Limb (tissue), 2 donors: ENCODE measurements around the gene LRFN5.

Source experiments
- DNase-seq, 2 donors: peaks; one replicate each; pipeline ENCODE4 v3.0.0-alpha.2; 2016; ENCODE audit errors: extremely low spot score in 2 of 2

LRFN5 gene

DNA sequence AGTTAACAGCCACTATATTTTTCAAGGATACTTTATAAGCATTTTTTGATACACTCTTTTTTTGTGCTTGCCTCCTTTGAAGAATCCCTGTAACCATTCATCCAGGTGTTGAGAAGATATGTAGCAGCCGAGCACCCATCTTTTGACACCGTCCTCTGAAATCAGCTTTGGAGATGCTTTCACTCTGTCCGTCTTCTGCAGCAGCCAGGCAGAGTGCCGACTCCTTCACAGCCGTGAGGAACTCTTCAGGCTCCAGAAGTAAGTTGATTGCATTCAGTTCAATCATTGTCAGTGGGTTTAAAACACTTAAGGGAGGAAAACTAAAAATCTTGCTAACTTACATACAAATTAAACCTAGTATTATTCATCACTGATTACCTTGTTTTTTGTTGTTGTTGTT, 160.1 kb downstream of the LRFN5 start:
- no peak for DNase-seq

DNA sequence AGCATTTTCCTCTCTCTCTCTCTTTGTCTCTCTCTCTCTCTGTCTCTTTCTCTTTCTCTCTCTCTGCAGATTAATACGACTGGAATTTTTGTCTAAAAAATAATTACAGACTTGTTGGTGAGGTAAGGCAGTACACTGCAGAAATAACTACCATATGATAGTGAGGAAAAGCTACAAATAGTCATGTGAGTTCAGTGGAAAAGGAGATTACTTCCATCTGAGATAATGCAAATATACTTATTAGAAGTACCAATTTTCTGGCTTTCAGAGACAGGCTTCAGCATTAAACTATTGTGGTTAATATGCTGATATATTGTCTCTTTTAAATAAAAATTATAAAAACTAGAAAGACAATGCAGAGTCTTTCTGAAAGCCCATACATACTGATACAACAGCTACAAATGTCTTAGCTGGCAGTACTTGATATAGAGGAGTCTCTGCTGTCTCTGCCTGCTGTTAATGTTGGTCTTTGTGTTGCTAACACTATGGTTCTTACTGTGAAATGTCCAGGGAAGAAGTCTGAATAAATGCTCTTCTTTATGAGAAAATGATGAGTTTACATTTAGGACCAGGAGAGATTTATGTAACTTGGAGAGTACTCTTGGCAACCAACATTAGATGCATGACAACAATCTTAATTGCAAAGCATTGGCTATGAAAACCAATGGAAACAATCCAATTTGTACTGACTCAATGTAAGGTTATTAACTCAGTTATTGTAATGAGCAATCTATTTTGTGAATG, 167.0 kb downstream of the LRFN5 start:
- no peak for DNase-seq

DNA sequence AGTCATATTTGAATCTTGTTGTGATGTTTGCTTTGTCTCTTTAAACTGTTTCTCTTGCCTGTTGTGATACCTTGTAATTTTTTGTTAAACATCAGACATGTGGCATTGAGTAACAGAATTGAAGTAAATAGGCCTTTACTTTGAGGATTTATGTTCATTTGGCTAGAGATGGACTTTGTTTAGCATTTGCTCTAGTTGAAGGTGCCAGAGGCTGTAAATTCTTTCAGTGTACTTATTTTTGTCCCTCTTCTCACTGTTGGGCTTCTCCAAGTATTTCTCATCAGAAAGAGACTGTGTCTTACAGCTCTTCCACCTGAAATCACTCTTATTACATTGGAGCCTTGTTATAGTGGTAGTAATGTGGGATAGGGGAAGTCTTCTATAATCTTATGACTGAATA, 175.8 kb downstream of the LRFN5 start:
- DNase-seq, result no peak

DNA sequence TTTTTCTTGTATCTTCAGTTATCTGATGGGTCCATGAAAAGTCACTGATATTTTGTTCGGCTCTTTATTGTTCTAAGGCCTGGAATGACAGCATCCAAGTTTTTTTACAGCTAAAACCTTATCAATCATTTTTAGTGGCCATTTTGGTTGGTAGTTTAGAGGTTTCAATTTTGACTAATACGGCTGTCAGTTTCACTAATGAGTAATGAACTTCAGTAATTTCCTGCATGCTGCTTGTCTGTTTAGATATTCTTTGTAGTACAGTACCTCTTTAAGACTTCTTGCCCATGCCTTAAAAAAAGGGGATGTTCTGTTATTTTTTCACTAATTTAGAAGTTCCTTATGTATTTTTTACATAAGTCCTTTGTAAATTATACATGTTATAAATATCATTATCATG, 176.7 kb downstream of the LRFN5 start:
- DNase-seq, result no peak

DNA sequence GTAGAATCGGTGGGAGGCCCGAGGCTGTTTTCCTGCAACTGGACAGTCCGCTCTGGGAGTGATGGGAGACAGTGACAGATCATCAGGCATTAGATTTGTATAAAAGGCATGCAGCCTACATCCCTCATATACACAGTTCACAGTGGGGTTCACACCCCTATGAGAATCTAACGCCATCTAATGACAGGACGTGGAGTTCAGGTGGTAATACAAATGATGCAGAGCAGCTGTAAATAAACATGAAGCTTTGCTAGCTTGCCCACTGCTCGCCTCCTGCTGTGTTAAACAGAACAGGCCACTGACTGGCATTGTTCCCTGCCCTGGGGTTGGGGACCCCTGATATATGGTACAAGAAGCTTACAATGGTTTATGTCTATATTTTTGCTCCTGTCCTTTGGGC, 179.0 kb downstream of the LRFN5 start:
- no peak for DNase-seq

DNA sequence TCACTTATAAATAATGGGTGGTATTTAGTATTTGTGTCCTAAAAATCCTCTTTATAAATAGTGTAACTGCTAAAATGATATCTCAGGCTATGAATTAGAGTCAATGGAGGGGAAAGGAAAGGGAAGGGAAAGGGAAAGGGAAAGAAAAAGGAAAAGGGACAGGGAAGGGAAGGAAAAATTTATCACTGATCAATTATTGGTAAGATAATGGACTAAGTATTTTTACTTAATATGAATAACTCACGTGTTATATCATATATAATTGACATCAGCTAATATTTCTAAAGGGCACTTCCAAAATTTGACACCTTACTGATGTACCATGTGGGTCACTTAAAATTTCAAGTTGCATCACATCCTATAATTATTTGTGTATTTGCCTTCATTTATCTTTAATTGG, 193.1 kb downstream of the LRFN5 start:
- no peak for DNase-seq

DNA sequence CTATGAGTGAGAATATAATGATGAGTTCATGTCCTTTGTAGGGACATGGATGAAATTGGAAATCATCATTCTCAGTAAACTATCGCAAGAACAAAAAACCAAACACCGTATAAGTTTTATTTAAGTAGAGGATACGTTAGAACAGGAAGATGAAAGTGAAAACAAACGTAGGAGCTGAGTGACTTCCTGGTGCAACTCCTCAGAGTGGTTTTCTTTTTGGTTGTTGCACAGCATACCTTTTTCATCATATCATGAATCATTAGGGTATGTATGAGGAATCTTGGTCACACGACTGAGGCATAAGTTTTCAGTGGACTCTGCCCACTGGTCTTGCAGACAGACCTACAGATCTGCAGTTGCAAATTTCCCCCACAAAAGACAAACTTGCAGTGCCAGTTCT, 199.0 kb downstream of the LRFN5 start:
- DNase-seq, result no peak

DNA sequence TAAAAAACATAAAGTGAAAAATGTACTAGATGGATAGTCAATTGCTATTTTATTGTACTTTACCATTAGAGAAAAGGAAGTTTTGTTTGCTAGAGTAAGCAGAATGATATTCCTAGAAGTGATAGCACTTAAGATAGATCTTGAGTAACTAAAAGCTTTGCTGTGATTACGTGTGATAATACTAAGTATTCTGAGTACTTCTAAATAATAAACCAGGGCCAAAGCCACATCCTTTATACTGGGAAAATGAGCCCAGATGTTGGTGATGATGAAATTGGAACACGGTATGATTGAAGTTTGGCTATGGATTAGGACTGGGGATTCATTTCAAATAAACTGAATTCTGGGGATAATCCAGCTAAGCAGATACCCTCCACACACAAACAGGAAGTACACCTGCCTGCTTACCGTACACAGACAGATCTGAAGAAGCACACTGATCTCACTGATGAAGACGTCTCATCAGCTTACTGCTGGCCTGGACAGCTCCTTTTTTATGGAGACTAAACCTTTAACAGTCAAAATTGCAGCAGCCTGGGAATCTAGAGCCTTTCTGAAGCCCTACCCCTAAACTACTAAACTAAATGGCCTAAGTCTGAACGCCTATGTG, 199.8 kb downstream of the LRFN5 start:
- no peak for DNase-seq

DNA sequence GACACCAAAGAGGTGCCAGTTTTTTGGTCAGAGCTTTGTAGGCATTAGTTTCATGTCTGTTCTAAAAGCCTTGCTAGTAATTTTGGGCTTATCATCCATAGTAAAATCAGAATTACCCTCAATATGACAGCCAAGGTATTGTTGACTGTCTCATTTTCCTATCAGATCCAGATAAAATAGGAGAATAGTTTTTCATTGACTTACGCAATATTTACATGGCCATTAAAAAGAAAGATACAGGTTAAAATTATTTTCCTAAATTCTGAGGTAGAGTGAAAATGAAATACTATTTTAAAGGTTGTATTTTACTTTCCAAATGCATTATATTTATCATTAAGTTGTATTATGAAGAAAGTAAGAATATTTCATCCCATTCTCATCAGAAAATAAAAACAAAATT, 203.7 kb downstream of the LRFN5 start:
- no peak for DNase-seq

DNA sequence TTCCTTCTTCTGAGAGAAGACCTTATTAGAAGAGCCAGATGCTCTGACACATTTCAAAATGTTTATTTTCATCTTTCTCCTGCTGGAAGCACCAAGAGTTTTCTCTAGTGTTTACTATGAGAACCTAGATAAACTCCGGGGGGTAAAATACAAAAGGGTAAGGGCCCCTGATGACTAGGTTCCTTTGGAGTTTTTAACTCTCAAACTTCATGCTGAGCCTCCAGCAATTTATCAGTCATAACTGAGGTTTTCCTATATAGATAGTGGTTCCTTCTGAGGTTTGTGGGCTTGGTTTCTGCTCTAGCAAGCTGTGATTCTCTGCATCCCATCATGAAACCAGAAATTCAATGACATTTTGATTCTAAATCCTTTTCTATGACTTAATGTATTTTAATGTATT, 210.9 kb downstream of the LRFN5 start:
- no peak for DNase-seq

DNA sequence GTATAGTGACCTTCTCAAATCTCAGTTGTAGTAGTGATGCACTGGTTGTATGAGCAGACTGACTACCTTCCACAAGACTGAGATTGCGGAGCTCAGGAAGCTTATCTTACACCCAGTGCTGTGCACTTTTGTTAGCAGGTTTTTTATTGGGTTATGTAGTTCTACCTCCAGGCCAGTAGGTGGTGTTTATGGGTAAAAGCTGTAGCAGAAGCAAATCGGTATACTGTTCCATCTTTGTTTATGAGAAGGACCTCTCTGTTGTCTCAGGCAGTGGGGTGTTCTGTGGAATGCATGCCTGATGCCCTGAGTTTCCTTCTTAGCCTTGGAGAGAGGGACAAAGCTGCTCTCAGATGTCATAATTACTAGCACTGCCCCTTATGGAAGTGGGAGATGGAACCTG, 217.8 kb downstream of the LRFN5 start:
- no peak for DNase-seq

DNA sequence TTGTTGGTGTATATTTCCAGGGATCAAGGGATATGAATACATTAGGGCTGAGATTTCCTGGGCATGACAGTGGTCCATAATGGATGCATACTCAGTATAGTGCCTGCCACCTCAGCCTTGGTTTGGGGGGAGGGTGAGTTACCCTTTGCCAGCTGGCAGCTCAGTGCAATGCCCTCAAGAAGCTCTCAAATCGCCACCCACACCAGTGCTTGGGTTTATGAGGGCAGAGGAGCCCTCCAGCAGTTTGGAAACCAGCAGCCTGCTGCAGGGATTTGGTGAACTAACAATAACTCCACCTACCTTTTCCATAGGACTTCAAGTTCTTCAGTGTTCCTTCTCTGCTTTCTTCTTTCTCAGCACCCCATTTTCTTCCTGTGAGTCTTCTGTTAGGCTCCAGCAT, 218.9 kb downstream of the LRFN5 start:
- no peak for DNase-seq

DNA sequence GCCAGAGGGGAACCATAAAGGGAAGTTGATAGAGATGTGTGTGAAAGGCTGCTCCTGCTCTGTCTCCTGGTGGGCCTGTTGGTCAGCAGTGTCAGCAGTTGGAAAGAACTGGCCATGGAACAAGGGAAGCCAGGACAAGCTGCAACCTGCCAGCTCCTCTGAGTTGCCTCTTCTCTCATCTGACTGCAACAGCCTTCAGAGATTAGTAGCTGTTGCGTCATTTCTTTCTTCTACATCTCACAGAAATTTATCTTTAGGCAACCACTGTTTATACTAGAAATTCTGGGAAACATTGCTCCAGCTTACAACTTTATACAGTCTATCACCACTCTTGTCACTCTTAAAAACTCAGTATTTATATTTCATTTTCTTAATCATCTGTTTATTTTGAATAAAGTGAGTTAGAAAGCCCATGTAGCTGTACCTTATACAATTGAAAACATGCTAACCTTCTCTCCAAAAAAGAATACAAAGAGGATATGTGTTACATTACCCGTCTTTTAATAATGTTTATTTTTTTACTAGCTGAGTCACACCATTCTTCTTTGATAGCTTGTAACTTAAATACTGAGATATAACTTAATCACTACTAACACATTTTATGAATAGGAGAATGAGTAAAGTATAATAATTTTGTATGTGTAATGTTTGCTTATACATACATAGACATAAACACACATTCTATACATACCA, 224.2 kb downstream of the LRFN5 start:
- no peak for DNase-seq

DNA sequence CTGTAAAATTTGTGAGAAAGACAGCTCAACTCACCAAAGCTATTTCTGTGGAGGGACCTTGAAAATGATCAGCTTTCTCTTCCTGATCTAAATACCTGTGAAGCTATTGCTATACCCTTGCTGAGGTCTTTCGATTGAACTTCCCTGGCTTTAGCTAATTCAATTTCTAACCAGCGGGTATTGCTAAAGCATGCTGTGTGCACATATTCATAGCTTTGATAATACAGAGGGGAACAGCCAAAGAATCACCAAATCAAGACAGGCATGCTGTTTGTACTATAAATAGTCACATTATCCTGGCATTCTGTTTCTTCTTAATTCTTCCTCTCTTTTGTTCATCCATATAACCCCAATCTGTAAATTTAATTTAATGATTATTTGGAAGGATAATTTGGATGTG, 233.0 kb downstream of the LRFN5 start:
- no peak for DNase-seq

DNA sequence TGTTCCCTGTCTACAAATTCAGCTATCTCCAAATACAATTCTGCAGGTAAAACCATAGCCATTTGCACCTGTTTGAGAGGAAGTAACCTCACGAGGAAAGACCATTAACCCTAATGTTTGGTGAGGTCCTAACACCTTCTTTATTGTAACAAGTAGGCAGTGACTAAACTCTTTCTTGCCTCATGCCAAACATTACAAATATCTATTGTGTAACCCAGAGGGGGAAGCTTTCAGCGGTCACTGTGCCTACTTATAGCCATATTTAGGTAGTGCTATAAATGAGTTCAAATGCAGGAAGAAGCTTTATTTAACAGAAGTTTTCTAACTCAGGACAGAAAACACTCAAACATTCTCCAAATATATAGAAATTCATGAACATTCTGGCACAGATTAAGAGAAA, 252.7 kb downstream of the LRFN5 start:
- no peak for DNase-seq

DNA sequence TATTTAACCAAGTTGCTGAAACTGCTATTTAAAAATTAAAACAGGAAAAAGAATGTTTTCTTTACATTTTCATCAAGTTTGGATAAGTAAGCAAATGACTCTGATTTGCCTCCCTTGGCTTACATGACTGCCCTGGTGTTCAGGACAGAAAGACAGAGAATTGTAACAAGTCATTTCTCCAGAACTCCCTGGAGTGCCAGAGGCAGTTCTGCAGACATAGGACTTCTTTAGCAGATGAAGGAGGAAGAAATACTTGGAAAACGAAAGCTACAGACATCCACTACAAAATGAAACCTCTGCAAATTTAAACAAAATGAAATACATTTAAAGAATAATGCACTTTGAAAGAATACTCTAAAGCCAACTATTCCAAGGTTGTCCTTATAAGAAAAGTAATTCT, 253.9 kb downstream of the LRFN5 start:
- no peak for DNase-seq

DNA sequence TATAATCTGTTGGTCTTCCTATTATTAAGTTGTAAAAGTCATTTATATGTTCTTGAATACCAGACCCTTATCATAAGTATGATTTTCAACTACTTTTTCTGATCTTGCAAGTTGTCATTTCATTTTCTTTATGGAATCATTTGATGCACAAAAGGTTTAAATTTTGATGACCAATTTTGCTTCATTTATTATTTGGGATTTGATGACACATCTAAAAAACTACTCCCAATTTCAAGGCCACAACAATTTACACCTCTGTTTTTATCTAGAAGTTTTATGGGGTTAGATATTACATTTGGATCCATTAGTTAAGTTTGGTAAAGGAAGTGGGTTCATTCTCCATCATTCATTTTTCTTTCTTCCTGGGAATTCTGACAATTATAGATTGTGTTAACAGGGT, 259.2 kb downstream of the LRFN5 start:
- DNase-seq, result no peak

DNA sequence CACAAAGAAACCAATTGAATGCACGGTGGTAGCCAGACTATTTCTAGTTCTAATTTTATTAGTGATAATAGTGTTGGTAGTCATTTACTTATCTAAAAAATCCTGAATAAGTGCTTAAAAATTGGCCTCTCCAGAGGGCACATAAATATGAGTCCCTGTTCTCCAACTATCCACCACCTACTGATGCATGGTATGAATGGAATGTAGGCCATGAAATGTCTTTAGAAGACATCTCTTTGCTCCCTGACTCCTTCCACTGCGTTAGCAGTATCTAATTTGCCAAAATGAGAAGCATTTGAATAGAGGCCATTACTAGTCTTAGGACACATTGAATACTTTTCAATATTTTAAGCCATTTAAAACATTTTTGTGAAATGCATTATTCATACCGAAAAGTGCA, 261.7 kb downstream of the LRFN5 start:
- no peak for DNase-seq

DNA sequence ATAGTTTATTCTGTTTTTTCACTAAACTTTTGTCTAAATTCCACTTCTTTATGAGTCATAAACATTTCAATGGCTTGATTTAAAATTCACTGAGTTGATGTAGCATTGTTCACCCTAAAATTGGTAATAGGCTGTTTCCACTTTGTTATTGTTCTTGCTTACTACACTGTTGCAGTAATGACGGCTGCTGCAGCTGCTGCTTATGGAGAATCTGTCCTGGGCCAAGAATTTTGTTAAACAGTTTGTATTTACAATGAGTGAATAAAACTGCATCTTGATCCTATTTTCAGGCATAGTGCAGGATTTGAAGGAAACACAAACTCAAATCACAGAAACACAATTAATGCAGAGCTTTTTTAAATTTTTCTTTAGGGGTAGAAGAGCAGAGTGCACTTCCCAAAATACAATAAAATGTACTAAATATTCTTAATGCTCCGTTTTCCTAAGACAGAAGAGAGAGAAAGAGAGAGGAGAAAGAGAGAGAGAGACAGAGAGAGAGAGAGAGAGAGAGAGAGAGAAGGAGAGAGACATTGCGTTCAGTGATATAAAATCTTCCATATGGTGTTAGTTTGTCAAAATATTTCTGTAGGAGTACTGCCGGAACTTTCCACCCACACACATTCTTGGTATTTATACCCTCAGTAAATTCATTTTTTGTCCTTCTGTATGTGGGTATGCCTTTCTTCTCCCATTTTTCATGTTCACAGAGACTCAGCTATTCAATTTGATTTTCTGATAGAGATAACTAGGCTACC, 266.4 kb downstream of the LRFN5 start:
- peak in 1 of 2 donors; percentile 64 for DNase-seq

DNA sequence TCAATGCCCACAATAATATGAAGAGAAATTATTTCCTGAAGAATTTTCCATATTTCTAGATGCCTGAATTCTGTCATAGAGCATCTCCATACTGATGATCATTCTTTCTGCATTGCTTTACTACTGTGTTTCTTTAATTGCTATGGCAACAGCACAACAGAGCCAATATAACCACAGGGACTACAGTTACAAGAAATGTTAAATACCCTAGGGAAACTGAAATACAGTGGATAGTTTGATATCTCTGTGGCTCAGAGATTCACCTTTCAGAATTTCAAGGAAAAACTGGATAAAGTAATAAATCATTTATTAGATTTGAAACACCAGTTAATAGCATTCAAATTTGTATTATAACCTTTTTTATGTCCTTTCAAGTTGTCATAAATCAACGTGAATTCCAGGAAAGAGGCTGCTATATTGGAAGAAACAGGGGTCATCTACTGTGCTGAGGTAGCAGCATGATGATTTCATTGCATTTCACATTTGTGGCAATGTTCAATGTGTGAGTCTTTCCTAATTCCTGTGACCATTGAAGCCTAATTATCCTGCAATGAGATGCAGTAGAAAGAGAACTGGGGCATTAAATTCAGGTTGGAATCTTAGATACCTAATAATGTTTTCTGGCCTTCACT, 267.1 kb downstream of the LRFN5 start:
- DNase-seq, result peak in 1 of 2 donors; percentile 68

DNA sequence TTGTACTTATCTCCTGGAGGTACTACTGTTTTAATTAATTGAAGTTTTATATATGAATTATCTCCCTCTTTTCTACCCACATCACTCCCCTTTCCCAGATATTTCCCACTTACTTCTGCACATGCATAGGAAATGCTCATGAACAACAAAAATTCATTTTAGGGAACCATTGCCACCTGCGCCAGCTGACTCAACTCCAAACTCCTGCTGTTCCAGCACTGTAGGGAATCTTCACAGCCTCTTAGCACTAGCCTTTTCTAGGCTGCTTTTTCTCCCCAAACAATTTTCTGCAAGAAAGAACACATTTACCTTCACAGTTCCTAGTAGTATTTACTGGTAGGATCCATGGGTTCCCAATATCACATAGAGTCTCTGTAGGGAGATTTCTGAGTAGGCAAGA, 268.4 kb downstream of the LRFN5 start:
- DNase-seq, result no peak

DNA sequence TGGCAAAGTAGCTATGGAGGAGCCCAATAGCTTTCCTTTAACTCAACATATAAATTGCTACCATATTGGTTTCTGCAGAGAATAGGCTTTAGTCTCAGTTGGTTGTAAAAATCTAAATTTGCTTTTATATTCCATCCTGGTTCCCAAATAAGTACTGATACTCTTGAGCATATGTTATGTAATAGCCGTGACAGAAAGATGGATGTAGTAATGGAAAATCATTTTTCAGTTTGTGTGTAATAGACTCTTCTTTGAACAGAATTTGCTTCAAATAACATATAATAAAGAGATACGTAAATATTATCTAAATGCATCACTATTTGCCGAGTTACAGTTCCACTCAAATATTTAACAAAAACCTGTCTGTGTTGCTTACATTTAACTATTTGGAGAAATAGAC, 271.6 kb downstream of the LRFN5 start:
- no peak for DNase-seq
